Endothelial cell (in vitro differentiated cells): ENCODE data around the gene DDN. TPM values are rescaled to one million over a fixed set of nuclear protein-coding genes. Genes with fewer than 3 reads are reported as not detected.

ENCODE experiments used
- DNase-seq: peaks from one replicate; pipeline ENCODE4 v3.0.0; 2021; ENCODE audit warnings: low spot score
- H3K27ac Mint-ChIP-seq: one replicate; pipeline ENCODE4 v1.8.0; 2021; ENCODE audit warnings: mixed read lengths, inconsistent platforms; ENCODE audit not compliant: unreplicated experiment
- H3K27me3 Mint-ChIP-seq: one replicate; pipeline ENCODE4 v1.8.0; 2021; ENCODE audit warnings: mild to moderate bottlenecking, moderate library complexity, mixed read lengths, inconsistent platforms; ENCODE audit not compliant: unreplicated experiment
- H3K36me3 Mint-ChIP-seq: one replicate; pipeline ENCODE4 v1.8.0; 2021; ENCODE audit warnings: mild to moderate bottlenecking, low read depth, mixed read lengths, inconsistent platforms; ENCODE audit not compliant: unreplicated experiment
- H3K4me1 Mint-ChIP-seq: one replicate; pipeline ENCODE4 v1.8.0; 2021; ENCODE audit warnings: mild to moderate bottlenecking, mixed read lengths, inconsistent platforms; ENCODE audit not compliant: unreplicated experiment
- H3K4me3 Mint-ChIP-seq: one replicate; pipeline ENCODE4 v1.8.0; 2021; ENCODE audit warnings: mild to moderate bottlenecking, mixed read lengths, inconsistent platforms; ENCODE audit not compliant: unreplicated experiment
- H3K9me3 Mint-ChIP-seq: one replicate; pipeline ENCODE4 v1.8.0; 2021; ENCODE audit warnings: mixed read lengths, inconsistent platforms; ENCODE audit not compliant: unreplicated experiment
- CTCF ChIP-seq: fragments of 200-600 bp; sonication (generic); IDR thresholded peaks from one replicate; pipeline ENCODE4 v1.5.0; 2021; ENCODE audit warnings: antibody characterized with exemption; ENCODE audit not compliant: unreplicated experiment
- total RNA-seq: library from RNA; stranded (reverse); fragmentation: NEBNext Ultra II Directional; extraction: Animal tissue kit (Norgen Biotek cat#: 25700); gene quantifications from one replicate; pipeline ENCODE4 v1.2.1, GENCODE V29; 2021; ENCODE audit not compliant: unreplicated experiment

The DDN gene
- total RNA-seq, 1 donor from 2014 or later: 0.10 TPM

- TF ChIP-seq CTCF: no peak
- H3K27me3 Mint-ChIP-seq: peaks cover 29% of the 10 kb centered on the region
- no peak overlapping the region for H3K27ac Mint-ChIP-seq
- no peaks in the 10 kb centered on the region for H3K9me3 Mint-ChIP-seq
- H3K36me3 Mint-ChIP-seq: peaks cover 8% of the 10 kb centered on the region
- H3K4me3 Mint-ChIP-seq: no peak overlapping the region
- no peak for DNase-seq
- peaks cover 20% of the 10 kb centered on the region for H3K4me1 Mint-ChIP-seq
Measured at GRCh38 chr12:48968467-48968866, 30.7 kb downstream of the DDN start.

GRCh38 chr12:48967991-48968390 is 31.2 kb downstream of the DDN start:
- H3K36me3 Mint-ChIP-seq: peaks cover 8% of the 10 kb centered on the region
- no peak overlapping the region for H3K27ac Mint-ChIP-seq
- no peak overlapping the region for H3K4me3 Mint-ChIP-seq
- TF ChIP-seq CTCF: no peak
- peaks cover 20% of the 10 kb centered on the region for H3K4me1 Mint-ChIP-seq
- H3K27me3 Mint-ChIP-seq: peaks cover 26% of the 10 kb centered on the region
- DNase-seq: no peak
- no peaks in the 10 kb centered on the region for H3K9me3 Mint-ChIP-seq

- H3K36me3 Mint-ChIP-seq: peaks cover 8% of the 10 kb centered on the region
- H3K27me3 Mint-ChIP-seq: peaks cover 15% of the 10 kb centered on the region
- peaks cover 24% of the 10 kb centered on the region for H3K4me1 Mint-ChIP-seq
- no peak for TF ChIP-seq CTCF
- H3K4me3 Mint-ChIP-seq: no peak overlapping the region
- DNase-seq: no peak
- no peak overlapping the region for H3K27ac Mint-ChIP-seq
- no peaks in the 10 kb centered on the region for H3K9me3 Mint-ChIP-seq
Measured at GRCh38 chr12:48966177-48966895, 32.8 kb downstream of the DDN start.

- Mint-ChIP-seq H3K36me3 (no peaks in the 10 kb centered on the region), H3K27me3 (peaks cover 6% of the 10 kb centered on the region), H3K4me3 (no peak overlapping the region), H3K4me1 (peaks cover 25% of the 10 kb centered on the region), H3K9me3 (no peaks in the 10 kb centered on the region), H3K27ac (no peak overlapping the region)
- TF ChIP-seq CTCF: no peak
- no peak for DNase-seq
Measured at GRCh38 chr12:48965298-48965838, 33.8 kb downstream of the DDN start.

- Mint-ChIP-seq H3K9me3 (no peaks in the 10 kb centered on the region), H3K27ac (peak overlapping the region; percentile 48), H3K4me3 (no peak overlapping the region), H3K27me3 (peaks cover 8% of the 10 kb centered on the region), H3K4me1 (peaks cover 33% of the 10 kb centered on the region), H3K36me3 (no peaks in the 10 kb centered on the region)
- DNase-seq: no peak
- no peak for TF ChIP-seq CTCF
Measured at GRCh38 chr12:48961801-48962200, 37.4 kb downstream of the DDN start.
